ENCODE results near the gene CRX.
"Not testable (repeated sequence)": the region's sequence is repeated elsewhere in the genome, so short reads cannot be mapped to it uniquely, and the experiment has no call there.

- TF ChIP-seq, protein P1, sequence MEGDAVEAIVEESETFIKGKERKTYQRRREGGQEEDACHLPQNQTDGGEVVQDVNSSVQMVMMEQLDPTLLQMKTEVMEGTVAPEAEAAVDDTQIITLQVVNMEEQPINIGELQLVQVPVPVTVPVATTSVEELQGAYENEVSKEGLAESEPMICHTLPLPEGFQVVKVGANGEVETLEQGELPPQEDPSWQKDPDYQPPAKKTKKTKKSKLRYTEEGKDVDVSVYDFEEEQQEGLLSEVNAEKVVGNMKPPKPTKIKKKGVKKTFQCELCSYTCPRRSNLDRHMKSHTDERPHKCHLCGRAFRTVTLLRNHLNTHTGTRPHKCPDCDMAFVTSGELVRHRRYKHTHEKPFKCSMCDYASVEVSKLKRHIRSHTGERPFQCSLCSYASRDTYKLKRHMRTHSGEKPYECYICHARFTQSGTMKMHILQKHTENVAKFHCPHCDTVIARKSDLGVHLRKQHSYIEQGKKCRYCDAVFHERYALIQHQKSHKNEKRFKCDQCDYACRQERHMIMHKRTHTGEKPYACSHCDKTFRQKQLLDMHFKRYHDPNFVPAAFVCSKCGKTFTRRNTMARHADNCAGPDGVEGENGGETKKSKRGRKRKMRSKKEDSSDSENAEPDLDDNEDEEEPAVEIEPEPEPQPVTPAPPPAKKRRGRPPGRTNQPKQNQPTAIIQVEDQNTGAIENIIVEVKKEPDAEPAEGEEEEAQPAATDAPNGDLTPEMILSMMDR (IDR thresholded peaks at IDR 0.05) = not testable (repeated sequence)
- TF ChIP-seq POLR2A (IDR thresholded peaks at IDR 0.05) = not testable (repeated sequence)
These were observed 44.3 kb upstream of the CRX start for GRCh38 chr19:47777245-47778048.

Measured in ovary (tissue), 3 donors.